ENCODE data around the gene SMURF2. TPM values are rescaled to one million over a fixed set of nuclear protein-coding genes. Genes with fewer than 3 reads are reported as not detected.

Gene SMURF2
- total RNA-seq, 2 donors from 2014 or later: 14.1 to 20.0 TPM

DNA sequence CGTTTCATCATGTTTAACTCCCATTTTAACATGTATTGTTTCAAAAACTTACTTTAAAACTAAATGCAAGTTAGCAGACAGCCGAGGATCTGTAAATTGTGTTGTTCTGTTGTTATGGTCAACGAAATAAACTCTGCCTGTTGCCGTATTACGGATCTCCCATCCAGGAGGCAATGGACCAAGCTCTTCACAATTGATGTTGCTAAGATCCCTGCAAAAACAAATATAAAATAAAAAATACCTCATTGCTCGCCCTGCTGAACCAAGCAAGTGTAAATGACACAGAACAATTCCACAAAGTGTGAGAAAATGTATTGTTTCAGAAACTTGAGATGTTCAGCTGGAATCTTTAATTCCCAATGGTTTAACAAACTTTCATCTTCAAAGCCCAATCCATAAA, 90.4 kb downstream of the SMURF2 start:
- ATAC-seq (no peak), DNase-seq (no peak)
- intact Hi-C loops (cut with DNase I, micrococcal nuclease): no loop called here

DNA sequence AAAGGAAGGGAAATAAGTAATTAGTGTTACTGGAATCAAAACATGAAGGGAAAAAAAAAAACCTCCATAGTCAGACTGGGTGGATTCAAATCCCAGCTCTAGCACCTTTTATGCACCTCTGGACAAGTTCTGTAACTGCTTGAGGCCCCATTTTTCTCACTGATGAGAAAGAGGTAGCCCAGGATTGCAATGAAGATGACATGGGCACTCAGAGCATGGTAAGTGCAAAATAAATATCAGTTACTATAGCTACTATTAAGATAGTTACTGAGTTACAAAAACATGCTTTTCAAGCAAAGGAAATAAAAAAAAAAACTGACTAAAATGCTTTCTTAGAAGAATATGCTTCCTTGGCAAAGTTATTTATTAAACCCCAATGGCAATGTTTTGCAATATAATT, 96.5 kb downstream of the SMURF2 start:
- DNase-seq (no peak), ATAC-seq (no peak)
- intact Hi-C loops (cut with DNase I, micrococcal nuclease): no loop called here

DNA sequence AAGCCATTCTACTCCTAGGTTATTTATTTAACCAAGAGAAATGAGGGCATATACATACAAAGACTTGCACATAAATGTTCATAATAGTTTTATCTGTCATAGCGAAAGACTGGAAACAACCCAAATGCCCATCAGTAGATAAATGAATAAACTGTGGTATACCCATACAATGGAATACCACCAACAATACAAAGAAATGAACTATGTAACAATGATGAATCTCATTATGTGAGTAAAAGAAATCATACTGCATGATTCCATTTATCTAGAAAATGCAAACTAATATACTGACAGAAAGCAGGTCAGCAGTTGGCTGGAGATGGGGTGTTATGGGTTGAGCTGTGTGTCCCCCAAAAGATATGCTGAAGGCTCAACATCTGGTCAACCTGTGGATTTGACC, 98.0 kb downstream of the SMURF2 start:
- no peak for DNase-seq
- intact Hi-C loops (cut with DNase I, micrococcal nuclease): no loop called here
- no peak for ATAC-seq

DNA sequence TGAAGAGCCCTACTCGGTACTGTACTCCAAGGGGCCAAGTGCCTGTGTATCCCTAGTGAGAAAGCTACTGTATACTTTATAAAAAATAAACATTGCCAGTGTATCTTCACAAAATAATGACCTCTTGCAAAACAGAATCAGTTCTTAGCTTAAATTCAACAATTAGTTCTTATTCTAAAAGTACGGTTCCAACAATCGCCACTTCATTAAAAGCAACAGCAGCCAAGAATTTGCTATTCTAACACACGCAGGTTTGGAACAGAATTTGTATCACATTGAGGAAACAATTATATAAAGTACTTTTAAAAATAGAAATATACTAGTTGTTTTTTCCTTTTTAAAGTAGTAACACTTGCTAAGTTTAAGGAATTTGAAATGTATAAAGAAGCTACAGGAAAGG, 106.8 kb downstream of the SMURF2 start:
- ATAC-seq (no peak), DNase-seq (no peak)
- intact Hi-C loops (cut with DNase I, micrococcal nuclease): no loop called here

DNA sequence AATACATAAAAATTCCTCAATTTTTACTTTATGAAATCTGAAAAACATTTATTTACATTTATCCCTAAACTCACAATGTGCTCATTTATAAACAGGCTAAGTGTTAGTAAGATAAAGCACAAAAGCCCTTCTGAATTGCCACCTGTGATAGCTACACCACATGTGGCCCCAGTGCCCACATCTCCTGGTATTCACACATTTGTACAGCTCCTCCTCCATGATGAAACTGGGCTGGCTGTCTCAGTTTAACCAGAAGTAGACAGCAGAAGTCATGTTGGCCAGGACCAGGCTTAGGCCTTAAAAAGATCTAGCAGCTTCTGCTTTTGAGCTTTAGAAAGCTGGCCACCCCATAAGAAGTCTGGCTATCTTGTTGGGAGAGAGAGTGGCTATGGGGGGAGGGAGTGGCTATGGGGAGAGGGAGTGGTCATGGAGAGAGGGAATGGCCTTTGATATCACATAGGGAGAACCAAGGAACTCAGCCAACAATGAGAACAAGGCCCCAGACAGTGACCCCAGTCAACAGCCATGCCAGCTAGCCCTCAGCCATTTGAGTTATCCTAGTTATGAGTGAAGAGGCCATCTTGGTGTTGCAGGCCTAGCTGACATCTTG, 108.0 kb downstream of the SMURF2 start:
- intact Hi-C loops (cut with DNase I, micrococcal nuclease): no loop called here
- no peak for DNase-seq
- peak; percentile 38 for ATAC-seq

DNA sequence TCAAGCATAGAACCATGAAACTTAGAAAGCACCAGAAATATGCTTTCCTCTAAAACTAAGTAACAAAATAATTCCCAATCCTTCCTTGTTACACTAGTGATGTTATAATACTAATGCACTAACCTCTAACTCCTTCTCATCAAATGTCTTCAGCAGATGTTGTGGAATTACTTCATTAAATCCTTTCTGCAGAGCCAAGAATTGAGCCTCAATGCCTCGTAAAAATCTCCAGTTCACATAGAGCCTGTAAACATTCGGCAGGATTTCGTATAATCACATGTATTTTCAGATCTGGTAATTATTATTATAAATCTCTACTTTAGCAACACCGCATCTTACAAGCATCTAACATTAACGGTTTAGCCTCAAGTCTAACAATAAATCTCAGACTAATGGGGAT, 110.6 kb downstream of the SMURF2 start:
- no peak for DNase-seq
- no peak for ATAC-seq
- intact Hi-C loops (cut with DNase I, micrococcal nuclease): no loop called here

DNA sequence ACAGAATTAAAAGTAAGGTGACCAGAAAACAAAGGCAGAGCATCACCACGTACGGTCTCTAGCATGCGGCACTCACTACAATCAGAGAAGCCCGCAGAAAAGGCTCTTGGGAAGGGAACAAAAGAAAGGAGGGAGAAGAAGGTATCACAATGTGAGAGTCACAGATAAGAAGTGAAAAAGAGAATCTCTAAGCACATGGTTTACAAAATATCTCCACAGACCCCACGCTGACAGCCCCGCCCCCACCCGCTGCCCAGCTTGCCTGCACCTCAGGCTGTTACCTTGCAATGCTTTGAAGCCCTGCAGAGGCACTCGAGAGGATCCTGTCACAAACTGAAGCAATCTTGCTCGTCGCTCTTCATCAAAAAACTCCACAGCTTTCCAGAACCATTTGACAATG, 114.8 kb downstream of the SMURF2 start:
- no peak for ATAC-seq
- intact Hi-C loops (cut with DNase I, micrococcal nuclease): no loop called here
- DNase-seq: no peak

DNA sequence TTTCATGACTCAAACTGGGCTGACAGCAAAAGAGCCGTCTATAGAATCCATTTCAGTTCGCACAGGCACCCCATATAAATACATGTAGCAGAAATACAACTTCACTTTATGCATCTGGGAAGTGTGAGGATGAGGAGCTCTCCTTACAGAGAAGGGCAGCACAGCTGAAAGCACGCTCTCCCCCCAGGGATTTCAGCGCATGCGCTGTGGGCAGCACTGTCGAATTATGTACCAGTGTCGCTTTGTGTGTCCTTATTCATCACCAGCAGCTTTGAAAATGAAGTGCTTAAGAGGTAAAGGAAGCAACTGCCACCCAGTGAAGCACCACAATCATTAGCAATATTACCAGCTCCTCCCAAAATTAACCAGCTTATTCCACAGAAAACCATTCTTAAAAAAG, 115.4 kb downstream of the SMURF2 start:
- intact Hi-C loops (cut with DNase I, micrococcal nuclease): no loop called here
- ATAC-seq (no peak), DNase-seq (no peak)

DNA sequence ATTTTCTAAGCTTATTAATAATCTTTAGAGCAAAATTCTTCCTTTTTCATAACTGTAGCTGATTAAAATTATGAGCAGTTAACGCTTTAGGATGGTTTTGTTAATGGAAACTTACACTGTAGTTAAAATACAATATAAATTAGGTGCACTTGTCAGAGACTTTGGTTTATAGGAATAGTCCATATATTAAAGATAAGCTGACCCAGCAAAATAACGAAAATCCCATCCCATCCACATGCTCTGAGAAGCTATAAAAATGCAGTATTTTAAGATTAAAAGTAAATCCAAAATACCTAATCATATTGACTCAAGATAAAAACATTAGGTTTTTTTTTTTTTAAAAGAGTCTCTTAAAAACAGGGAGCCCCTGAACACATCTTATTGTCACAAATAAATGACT, 117.4 kb downstream of the SMURF2 start:
- no peak for ATAC-seq
- DNase-seq: no peak
- intact Hi-C loops (cut with DNase I, micrococcal nuclease): no loop called here

DNA sequence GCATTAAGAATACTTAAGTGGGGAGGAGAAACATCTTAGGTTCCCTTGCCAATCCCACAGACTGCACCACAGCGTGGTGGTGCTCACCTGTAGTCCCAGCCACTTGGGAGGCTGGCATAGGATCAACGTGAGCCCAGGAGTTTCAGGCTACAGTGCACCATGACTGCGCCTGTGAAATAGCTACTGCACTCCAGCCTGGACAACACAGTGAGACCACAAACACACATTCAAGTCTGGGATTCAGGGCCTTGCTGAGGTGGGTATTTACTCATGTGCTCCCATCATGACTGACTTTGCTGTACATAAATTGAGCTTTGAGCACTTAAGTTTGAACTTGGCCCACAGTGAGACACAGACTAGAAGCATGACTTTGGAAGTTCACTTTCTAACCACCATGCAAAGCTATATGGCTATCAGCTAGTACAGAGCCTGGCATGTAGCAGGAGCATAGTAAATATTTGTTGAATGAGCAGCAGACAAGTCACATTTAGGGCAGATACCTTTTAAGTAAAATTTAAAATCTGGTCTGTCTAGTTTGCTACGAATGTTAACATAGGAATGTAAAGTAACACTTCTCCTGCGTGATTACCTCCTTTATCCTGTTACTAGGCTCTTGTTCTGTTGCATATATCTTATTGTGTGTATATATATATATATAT, 121.9 kb downstream of the SMURF2 start:
- ATAC-seq: no peak
- intact Hi-C loops (cut with DNase I, micrococcal nuclease): no loop called here
- DNase-seq: no peak

DNA sequence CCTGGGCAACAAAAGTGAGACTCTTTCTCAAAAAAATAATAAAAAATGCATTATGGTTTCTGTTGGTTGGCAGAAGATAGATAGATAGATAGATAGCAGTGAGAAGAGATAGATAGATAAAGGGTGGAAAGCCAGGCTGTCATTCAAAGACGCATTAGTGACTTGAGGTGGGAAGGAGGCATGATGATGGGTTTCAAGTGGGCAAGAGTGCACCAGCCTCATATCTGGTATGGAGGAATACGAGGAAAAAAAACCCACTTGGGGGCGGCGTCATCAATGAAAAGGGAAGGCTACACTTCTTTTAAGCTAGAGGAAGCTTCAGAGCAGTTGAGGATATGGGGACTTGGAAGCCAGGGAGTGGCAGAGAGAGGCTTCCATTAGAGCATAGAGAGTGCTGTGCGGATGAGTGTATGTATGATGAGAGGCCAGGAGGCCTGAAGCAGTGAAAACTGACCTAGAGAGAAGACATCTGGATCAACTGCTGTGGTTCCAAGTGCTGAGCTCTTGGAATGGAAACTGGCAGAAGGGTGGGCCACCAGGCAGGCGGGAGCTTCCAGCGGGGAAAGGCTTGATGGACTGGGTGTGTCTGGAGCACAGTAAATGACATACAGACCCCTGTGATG, 123.5 kb downstream of the SMURF2 start:
- ATAC-seq (no peak), DNase-seq (no peak)

DNA sequence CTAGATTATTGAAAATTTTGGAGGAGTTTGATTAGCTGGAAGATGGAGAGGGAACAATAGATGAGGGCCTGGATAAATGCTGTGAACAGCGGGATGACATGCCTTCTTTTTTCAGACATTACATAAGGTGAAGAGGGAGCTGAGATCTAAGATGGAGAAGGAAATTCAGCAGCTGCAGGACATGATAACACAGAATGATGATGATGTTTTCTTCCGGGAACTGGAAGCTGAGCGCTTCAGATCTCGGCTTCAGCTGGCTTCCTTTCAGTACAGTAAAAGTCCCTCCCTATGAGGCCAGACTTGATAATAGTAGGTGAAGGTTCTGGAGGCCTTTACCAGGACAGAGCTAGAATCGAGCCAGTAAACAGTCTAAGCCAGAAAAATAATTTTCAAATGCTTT, 124.6 kb downstream of the SMURF2 start:
- ATAC-seq (no peak), DNase-seq (no peak)
- intact Hi-C loops (cut with DNase I, micrococcal nuclease): loop anchor here in 1 of 2 donors (10.0 kb wide), 1 partner anchor 107 kb away; no protein-coding TSS in a partner anchor

More for the DNA sequence above, 123.5 kb downstream of the SMURF2 start:
- intact Hi-C loops (cut with DNase I, micrococcal nuclease): loop anchor here in 1 of 2 donors (10.0 kb wide), 1 partner anchor 106 kb away; no protein-coding TSS in a partner anchor

DNA sequence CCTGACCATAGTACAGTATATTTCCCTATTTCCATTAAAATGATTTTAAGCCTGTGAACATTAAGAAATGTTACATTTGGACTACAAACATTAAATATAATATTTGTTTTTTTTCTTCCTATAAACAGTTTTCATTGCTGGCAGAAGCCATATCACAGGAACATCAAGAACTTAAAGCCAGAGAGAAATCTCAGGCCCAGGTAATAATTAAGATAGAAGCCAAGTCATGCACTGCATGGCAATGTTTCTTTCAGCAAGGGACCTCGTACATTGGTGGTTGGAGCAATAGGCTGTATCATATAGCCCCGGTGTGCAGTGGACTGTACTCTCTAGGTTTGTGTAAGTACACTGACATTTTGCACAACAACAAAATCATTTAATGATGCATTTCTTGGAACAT, 125.2 kb downstream of the SMURF2 start:
- DNase-seq (no peak), ATAC-seq (no peak)
- intact Hi-C loops (cut with DNase I, micrococcal nuclease): loop anchor here in 1 of 2 donors (10.0 kb wide), 1 partner anchor 108 kb away; no protein-coding TSS in a partner anchor

DNA sequence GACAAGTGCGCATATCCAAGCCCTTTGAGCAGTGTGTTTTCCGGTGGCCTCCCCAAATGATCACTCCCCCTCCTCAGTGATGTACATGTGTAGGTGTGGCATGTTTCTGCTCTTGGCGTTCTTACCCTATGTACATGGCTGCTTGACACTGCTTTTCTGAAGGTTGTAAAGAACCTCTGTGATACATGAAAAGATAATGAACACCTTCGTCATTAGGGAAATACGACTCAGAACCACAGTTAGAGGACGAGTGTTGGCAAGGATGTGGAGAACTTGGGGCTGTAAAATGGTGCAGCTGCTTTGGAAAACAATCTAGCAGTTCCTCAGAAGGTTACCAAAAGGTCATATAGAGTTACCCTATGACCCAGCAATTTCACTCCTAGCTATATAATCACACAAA, 126.8 kb downstream of the SMURF2 start:
- no peak for ATAC-seq
- no peak for DNase-seq
- intact Hi-C loops (cut with DNase I, micrococcal nuclease): loop anchor here in 1 of 2 donors (10.0 kb wide), 1 partner anchor 109 kb away; no protein-coding TSS in a partner anchor

DNA sequence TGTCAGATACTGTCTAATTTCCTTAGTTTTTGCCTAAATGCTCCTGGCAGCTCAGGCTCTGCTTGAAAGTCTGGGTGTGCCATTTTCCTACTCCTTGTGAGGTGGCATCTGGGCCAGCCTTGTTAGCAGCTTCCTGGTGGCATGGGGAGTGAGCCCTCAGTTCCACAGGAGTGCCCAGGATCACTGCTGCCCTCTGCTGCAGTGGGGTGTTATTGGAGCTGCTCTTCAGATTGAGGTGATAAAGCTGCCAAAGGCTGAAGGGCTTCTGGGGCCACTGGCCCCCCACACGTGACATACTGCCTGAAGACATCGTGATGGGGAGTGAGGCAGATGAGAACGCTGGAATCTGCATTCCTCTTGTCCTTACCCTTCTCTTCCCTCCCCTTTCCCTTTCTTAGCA, 127.9 kb downstream of the SMURF2 start:
- intact Hi-C loops (cut with DNase I, micrococcal nuclease): loop anchor here in 1 of 2 donors (10.0 kb wide), 1 partner anchor 111 kb away; no protein-coding TSS in a partner anchor
- peak; percentile 82 for ATAC-seq

DNA sequence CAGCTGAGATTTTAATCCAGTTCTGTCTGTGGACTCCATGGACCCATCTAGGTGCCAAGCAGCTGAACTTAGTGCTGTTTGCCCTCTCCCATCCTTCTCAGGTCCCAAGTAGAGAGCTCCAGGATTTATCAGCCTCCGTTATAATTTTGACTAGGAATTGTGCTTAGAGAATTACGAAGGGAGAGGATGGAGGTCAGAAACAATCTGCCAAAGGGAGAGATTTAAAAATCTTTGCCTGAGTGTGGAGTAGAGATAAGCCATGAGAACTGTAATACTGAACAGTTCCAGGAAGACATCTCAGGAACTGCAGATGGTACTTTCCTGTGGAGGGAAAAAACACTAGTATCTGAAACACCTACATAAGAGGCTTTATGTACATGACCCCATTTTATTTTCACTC, 128.3 kb downstream of the SMURF2 start:
- intact Hi-C loops (cut with DNase I, micrococcal nuclease): loop anchor here in 1 of 2 donors (10.0 kb wide), 1 partner anchor 111 kb away; no protein-coding TSS in a partner anchor
- DNase-seq (no peak), ATAC-seq (peak; percentile 5)

More for the DNA sequence above, 127.9 kb downstream of the SMURF2 start:
- DNase-seq: peak in 1 of 2 donors; percentile 12

DNA sequence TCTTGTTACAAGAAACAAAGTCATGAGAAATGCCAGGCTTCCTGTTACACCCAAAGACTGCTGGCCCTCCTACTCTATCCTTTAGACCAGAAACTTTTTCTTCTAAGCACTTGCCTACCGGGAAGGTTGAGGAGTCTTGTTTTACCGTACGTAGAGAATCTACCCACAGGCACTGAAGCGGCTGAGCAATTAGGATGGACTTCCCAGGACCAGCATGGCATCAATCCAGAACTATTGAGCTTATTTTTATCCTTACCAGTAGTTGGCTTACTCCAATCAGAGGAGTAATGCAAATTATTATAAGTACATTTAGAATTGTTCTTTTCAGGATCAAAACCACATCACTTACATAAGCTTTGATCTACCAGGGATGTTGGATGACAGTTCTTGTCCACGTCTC, 129.7 kb downstream of the SMURF2 start:
- intact Hi-C loops (cut with DNase I, micrococcal nuclease): loop anchor here in 1 of 2 donors (10.0 kb wide), 1 partner anchor 112 kb away; no protein-coding TSS in a partner anchor
- DNase-seq (no peak), ATAC-seq (no peak)

DNA sequence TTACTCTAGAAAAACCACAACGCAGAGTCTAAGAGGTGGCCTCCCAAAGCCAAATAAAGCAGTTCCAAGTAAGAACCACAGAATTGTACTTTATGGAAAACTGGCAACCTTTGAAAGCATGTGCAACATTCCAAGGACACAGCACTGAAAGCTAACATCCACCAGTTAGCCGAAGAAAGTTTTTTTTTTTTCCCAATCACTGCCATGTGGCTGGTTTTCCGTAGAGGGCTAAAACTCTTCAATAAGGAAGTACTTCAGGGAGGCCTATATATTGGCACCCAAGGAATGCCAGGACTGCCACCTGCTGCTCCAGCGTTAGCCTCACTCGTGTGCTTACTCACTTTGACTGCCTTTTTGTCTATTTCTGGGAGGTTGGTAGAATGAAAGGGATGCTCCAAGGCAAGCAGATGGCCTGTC, 130.1 kb downstream of the SMURF2 start:
- intact Hi-C loops (cut with DNase I, micrococcal nuclease): loop anchor here in 1 of 2 donors (10.0 kb wide), 1 partner anchor 113 kb away; no protein-coding TSS in a partner anchor
- ATAC-seq (no peak), DNase-seq (no peak)

DNA sequence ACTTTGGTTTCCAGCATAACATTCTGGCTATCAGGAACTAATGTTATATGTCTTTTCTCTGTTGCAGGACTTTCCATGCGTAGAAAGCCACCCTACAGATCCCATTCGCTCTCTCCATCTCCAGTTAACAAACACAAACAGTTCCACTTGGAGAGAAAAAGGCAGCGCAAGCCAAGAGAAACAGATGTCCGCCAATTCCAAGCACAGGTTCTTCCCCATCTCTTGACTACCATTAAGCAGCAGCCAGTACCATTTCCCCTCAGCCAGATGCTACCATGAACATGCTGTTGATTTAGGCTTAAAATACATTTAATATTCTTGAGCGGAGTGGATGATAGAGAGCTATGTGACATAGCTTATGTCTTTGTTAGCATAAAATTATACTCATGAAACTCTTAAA, 132.9 kb downstream of the SMURF2 start:
- no peak for ATAC-seq
- DNase-seq: no peak
- intact Hi-C loops (cut with DNase I, micrococcal nuclease): no loop called here

DNA sequence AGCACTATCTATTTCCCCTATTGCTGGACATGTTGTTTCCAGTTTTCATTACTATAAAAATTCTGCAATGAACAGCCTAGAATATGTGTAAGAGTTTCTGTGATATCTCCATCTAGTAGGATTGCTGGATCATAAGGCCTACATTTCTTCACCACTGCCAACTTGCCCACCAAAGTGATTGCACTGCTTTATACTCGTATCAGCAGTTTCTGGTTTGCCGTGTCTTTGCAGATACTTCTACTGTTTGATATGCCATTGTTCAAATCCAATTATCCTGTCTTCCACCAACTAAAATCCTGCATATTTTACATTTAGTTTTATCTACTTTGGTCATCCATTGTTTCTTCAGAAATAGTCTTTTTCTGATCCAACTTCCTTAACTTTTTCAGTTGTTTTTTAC, 134.2 kb downstream of the SMURF2 start:
- intact Hi-C loops (cut with DNase I, micrococcal nuclease): no loop called here
- no peak for DNase-seq
- ATAC-seq: no peak

Measured in left colon (tissue), 2 donors.